HG03066 (cell line): Measurements from ENCODE around the gene ATP2B2.
"Not testable (repeated sequence)": the region's sequence is repeated elsewhere in the genome, so short reads cannot be mapped to it uniquely, and the experiment has no call there.

Source experiments
- ATAC-seq: cut with Tn5 transposase; IDR thresholded peaks from one replicate; pipeline ENCODE4 v1.9.1; 2021; ENCODE audit warnings: low read depth; ENCODE audit not compliant: unreplicated experiment

ATP2B2 gene

GRCh38 chr3:10390641-10391373 lies 114.6 kb downstream of the ATP2B2 start:
- no peak for ATAC-seq

GRCh38 chr3:10389995-10390394 lies 115.4 kb downstream of the ATP2B2 start:
- peak; percentile 78 for ATAC-seq

- no peak for ATAC-seq
Observed at GRCh38 chr3:10389339-10389738, 116.0 kb downstream of the ATP2B2 start.

- ATAC-seq: no peak
Observed at GRCh38 chr3:10387881-10388609, 117.3 kb downstream of the ATP2B2 start.

GRCh38 chr3:10386121-10386520 lies 119.3 kb downstream of the ATP2B2 start:
- no peak for ATAC-seq

- ATAC-seq: no peak
Observed at GRCh38 chr3:10384541-10385360, 120.6 kb downstream of the ATP2B2 start.

- ATAC-seq: no peak
Observed at GRCh38 chr3:10383850-10384248, 121.5 kb downstream of the ATP2B2 start.

- ATAC-seq: no peak
Observed at GRCh38 chr3:10382892-10383849, 122.2 kb downstream of the ATP2B2 start.

GRCh38 chr3:10382445-10382844 lies 122.9 kb downstream of the ATP2B2 start:
- ATAC-seq: not testable (repeated sequence)

GRCh38 chr3:10381336-10381735 lies 124.0 kb downstream of the ATP2B2 start:
- no peak for ATAC-seq

- ATAC-seq: no peak
Observed at GRCh38 chr3:10380906-10381305, 124.5 kb downstream of the ATP2B2 start.

- no peak for ATAC-seq
Observed at GRCh38 chr3:10379961-10380360, 125.4 kb downstream of the ATP2B2 start.

GRCh38 chr3:10379161-10379560 lies 126.2 kb downstream of the ATP2B2 start:
- ATAC-seq: no peak

GRCh38 chr3:10378742-10379141 lies 126.6 kb downstream of the ATP2B2 start:
- ATAC-seq: no peak

GRCh38 chr3:10378246-10378645 lies 127.1 kb downstream of the ATP2B2 start:
- ATAC-seq: no peak

GRCh38 chr3:10377148-10377725 lies 128.1 kb downstream of the ATP2B2 start:
- ATAC-seq: no peak

- no peak for ATAC-seq
Observed at GRCh38 chr3:10376353-10376752, 129.0 kb downstream of the ATP2B2 start.

GRCh38 chr3:10375296-10376053 lies 129.9 kb downstream of the ATP2B2 start:
- no peak for ATAC-seq

- ATAC-seq: no peak
Observed at GRCh38 chr3:10374311-10374710, 131.1 kb downstream of the ATP2B2 start.
